Sigmoid colon (tissue), 4 donors: ENCODE results near the gene KLHDC7B.

ENCODE experiments used
- CTCF ChIP-seq, 4 experiments: fragments of 450-650 bp in 3 of 4; fragments of 200-600 bp in 1 of 4; IDR thresholded peaks; one replicate each; pipeline ENCODE4 v1.5.1; 2016 to 2019; ENCODE audit warnings: antibody characterized with exemption in 4 of 4, mild to moderate bottlenecking in 3 of 4, moderate library complexity in 2 of 4
- POLR2AphosphoS5 ChIP-seq, 4 donors: sonication (generic); formaldehyde crosslinking; IDR thresholded peaks; one replicate each; pipeline ENCODE4 v1.6.1; 2017; ENCODE audit warnings: antibody characterized with exemption in 4 of 4

- TF ChIP-seq CTCF (IDR thresholded peaks at IDR 0.05) (no peak), POLR2AphosphoS5 (IDR thresholded peaks at IDR 0.05) (no peak)
Measured at GRCh38 chr22:50597097-50597496, 51.4 kb downstream of the KLHDC7B start.
